ENCODE data around the gene TGFB2. TPM values are rescaled to one million over a fixed set of nuclear protein-coding genes. Genes with fewer than 3 reads are reported as not detected.

The TGFB2 gene
- total RNA-seq (under 1 TPM; 0.11 TPM), total RNA-seq (0 to 0.77 (median 0.14) reads per million in 172 experiments)
- 0.04 TPM for polyA plus RNA-seq (2013, experiment 1 of 2)
- polyA plus RNA-seq (2013, experiment 2 of 2): 0.99 TPM

- peak; percentile 30 for ATAC-seq (ENCODE audit: poor library complexity)
- DNase-seq: peak in 2 of 14 experiments; percentile 39 to 43
- POLR2A ChIA-PET: interaction anchor here (1.6 kb wide), 1 partner anchor 829 kb away, joined by 5 read pairs; the partner anchor contains the start of gene LYPLAL1
- Histone ChIP-seq H3K27ac (ENCODE audit: low read depth in 1 of 2, low read length in 2 of 2) (no peak within 1 kb of the TSS), H3K36me3 (ENCODE audit: insufficient read depth, low read length) (no peaks in the 10 kb centered on the region), H3K4me1 (ENCODE audit: insufficient read depth, low read length) (peaks cover 26% of the 10 kb centered on the region), H3K4me3 (ENCODE audit: low read length) (peak within 1 kb of the TSS; percentile 56), H3K27me3 (ENCODE audit: control insufficient read depth in 1 of 2, insufficient read depth in 2 of 2, low read length in 2 of 2) (peaks cover 13 to 26% of the 10 kb centered on the region in 2 experiments), H3K9me3 (ENCODE audit: control insufficient read depth in 1 of 2, insufficient read depth in 1 of 2, low read length in 2 of 2) (no peaks in the 10 kb centered on the region)
- TF ChIP-seq CTCF (IDR thresholded peaks at IDR 0.05): no peak
- no peak within 1 kb of the TSS for H3K4me3 Mint-ChIP-seq
- intact Hi-C loops (cut with DNase I, micrococcal nuclease): no loop called here
- CTCF ChIA-PET: interaction anchor here (0.6 kb wide), 1 partner anchor 114 kb away, joined by 4 read pairs; no protein-coding TSS in a partner anchor
- H3K27ac Mint-ChIP-seq: peak within 1 kb of the TSS; percentile 8
- peaks cover 47% of the 10 kb centered on the region for H3K27me3 Mint-ChIP-seq
- H3K36me3 Mint-ChIP-seq (ENCODE audit: low read depth): peaks cover 3% of the 10 kb centered on the region
- peaks cover 31% of the 10 kb centered on the region for H3K4me1 Mint-ChIP-seq (ENCODE audit: low read depth)
- no peaks in the 10 kb centered on the region for H3K9me3 Mint-ChIP-seq
Measured at GRCh38 chr1:218344814-218345672, at the start of gene TGFB2. Gene TGFB2 (plus strand): TSS chr1:218345336. CDS start chr1:218346702, 1,366 bp downstream.

- Mint-ChIP-seq H3K9me3 (no peaks in the 10 kb centered on the region), H3K4me1 (ENCODE audit: low read depth) (peaks cover 30% of the 10 kb centered on the region), H3K27me3 (no peaks in the 10 kb centered on the region), H3K27ac (no peak overlapping the region), H3K4me3 (no peak overlapping the region), H3K36me3 (ENCODE audit: low read depth) (peaks cover 30% of the 10 kb centered on the region)
- intact Hi-C loops (cut with DNase I, micrococcal nuclease): no loop called here
- peaks cover 10% of the 10 kb centered on the region for H3K36me3 ChIP-seq (ENCODE audit: insufficient read depth, low read length)
- H3K9me3 ChIP-seq (ENCODE audit: control insufficient read depth in 1 of 2, insufficient read depth in 1 of 2, low read length in 2 of 2): no peaks in the 10 kb centered on the region
- no peak for ATAC-seq (ENCODE audit: poor library complexity)
- ChIA-PET CTCF (no interaction called here), POLR2A (interaction anchor here (0.7 kb wide), 1 partner anchor 1357 kb away, joined by 3 read pairs; no protein-coding TSS in a partner anchor)
- no peak overlapping the region for H3K27ac ChIP-seq (ENCODE audit: low read depth in 1 of 2, low read length in 2 of 2)
- H3K4me1 ChIP-seq (ENCODE audit: insufficient read depth, low read length): no peaks in the 10 kb centered on the region
- no peak for DNase-seq
- no peaks in the 10 kb centered on the region for H3K27me3 ChIP-seq (ENCODE audit: control insufficient read depth in 1 of 2, insufficient read depth in 2 of 2, low read length in 2 of 2)
- no peak for TF ChIP-seq CTCF (IDR thresholded peaks at IDR 0.05)
- no peak overlapping the region for H3K4me3 ChIP-seq (ENCODE audit: low read length)
Measured at GRCh38 chr1:218296162-218296561, 49.0 kb upstream of the TGFB2 start.

- no peak for ATAC-seq (ENCODE audit: poor library complexity)
Measured at GRCh38 chr1:218297461-218297860, 47.7 kb upstream of the TGFB2 start.

More at GRCh38 chr1:218297461-218297860, 47.7 kb upstream of the TGFB2 start:
- CTCF ChIA-PET: no interaction called here
- intact Hi-C loops (cut with DNase I, micrococcal nuclease): no loop called here
- H3K4me1 ChIP-seq (ENCODE audit: insufficient read depth, low read length): no peaks in the 10 kb centered on the region
- H3K27me3 ChIP-seq (ENCODE audit: control insufficient read depth in 1 of 2, insufficient read depth in 2 of 2, low read length in 2 of 2): no peaks in the 10 kb centered on the region
- peaks cover 37% of the 10 kb centered on the region for H3K36me3 Mint-ChIP-seq (ENCODE audit: low read depth)
- POLR2A ChIA-PET: no interaction called here
- peaks cover 30% of the 10 kb centered on the region for H3K4me1 Mint-ChIP-seq (ENCODE audit: low read depth)
- H3K4me3 ChIP-seq (ENCODE audit: low read length): no peak overlapping the region
- no peaks in the 10 kb centered on the region for H3K27me3 Mint-ChIP-seq
- no peaks in the 10 kb centered on the region for H3K9me3 Mint-ChIP-seq
- no peak overlapping the region for H3K27ac Mint-ChIP-seq
- H3K36me3 ChIP-seq (ENCODE audit: insufficient read depth, low read length): peaks cover 13% of the 10 kb centered on the region
- no peak for TF ChIP-seq CTCF (IDR thresholded peaks at IDR 0.05)
- H3K9me3 ChIP-seq (ENCODE audit: control insufficient read depth in 1 of 2, insufficient read depth in 1 of 2, low read length in 2 of 2): no peaks in the 10 kb centered on the region
- no peak overlapping the region for H3K4me3 Mint-ChIP-seq
- DNase-seq: no peak
- H3K27ac ChIP-seq (ENCODE audit: low read depth in 1 of 2, low read length in 2 of 2): no peak overlapping the region

Measured in CD4-positive, alpha-beta T cell (primary cell).